HG02759 (cell line): Measurements from ENCODE around the gene LIN7B.

ENCODE experiments used
- ATAC-seq: cut with Tn5 transposase; IDR thresholded peaks from one replicate; pipeline ENCODE4 v1.9.1; 2021; ENCODE audit warnings: mild to moderate bottlenecking, moderate library complexity; ENCODE audit not compliant: unreplicated experiment

Gene LIN7B

GRCh38 chr19:49160450-49161189, 46.5 kb downstream of the LIN7B start:
- ATAC-seq, result no peak

GRCh38 chr19:49161987-49162386, 47.8 kb downstream of the LIN7B start:
- ATAC-seq, result no peak

GRCh38 chr19:49165111-49165750, 51.1 kb downstream of the LIN7B start:
- ATAC-seq, result no peak

- no peak for ATAC-seq
Measured at GRCh38 chr19:49165865-49166301, 51.7 kb downstream of the LIN7B start.

- no peak for ATAC-seq
Measured at GRCh38 chr19:49167857-49168409, 53.8 kb downstream of the LIN7B start.
